ENCODE results near the gene KLF9. TPM values are rescaled to one million over a fixed set of nuclear protein-coding genes. Genes with fewer than 3 reads are reported as not detected.

KLF9 gene
- total and polyA plus RNA-seq, 9 of the 15 experiments (the other 6 are each of a cell fraction or from before 2014, with no cell fraction given) = 3.3 to 11.9 (median 6.9) TPM

GRCh38 chr9:70398145-70398556, 16.3 kb downstream of the KLF9 start (continued):
- TF ChIP-seq ZBTB49 (CRISPR knock-in tag; IDR thresholded peaks at IDR 0.05; ENCODE audit: borderline replicate concordance) (no peak), FOS (IDR thresholded peaks at IDR 0.05; ENCODE audit: extremely low read depth, insufficient read length) (no peak), MTA1 (IDR thresholded peaks at IDR 0.05; ENCODE audit: borderline replicate concordance) (peak; percentile 40; the same call in 1 of the 2 replicates), RFX1 (IDR thresholded peaks at IDR 0.05) (no peak), TEAD1 (CRISPR knock-in tag; IDR thresholded peaks at IDR 0.05) (peak; percentile 65 to 82; a peak in 3 of 4 replicates), RCOR1 (IDR thresholded peaks at IDR 0.05; ENCODE audit: borderline replicate concordance in 1 of 2, low read depth in 2 of 2, low read length in 2 of 2) (peak; percentile 84 to 89), KDM5B (IDR thresholded peaks at IDR 0.05; ENCODE audit: insufficient replicate concordance, low read depth, low read length) (no peak), CC2D1A (IDR thresholded peaks at IDR 0.05) (peak; percentile 86; the same call in 1 of the 2 replicates), TAF7 (tag; IDR thresholded peaks at IDR 0.05) (no peak), ZNF324 (CRISPR knock-in tag; IDR thresholded peaks at IDR 0.05) (no peak), BACH1 (tag; IDR thresholded peaks at IDR 0.05) (no peak), THRB (CRISPR knock-in tag; conservative IDR thresholded peaks at IDR 0.05) (no peak)
